Kidney (tissue), 14 donors: ENCODE data around the gene PLCH1. TPM values are rescaled to one million over a fixed set of nuclear protein-coding genes. Genes with fewer than 3 reads are reported as not detected.
A peak's percentile ranks its signal among the peaks of the same experiment; 100 is the strongest.

Experiments used
- DNase-seq, 5 donors: peaks; one replicate each; pipeline ENCODE4 v3.0.0-alpha.2; 2013 to 2020
- FAIRE-seq: peaks from 2 replicates; lab custom pipeline; 2012; peaks lifted over from hg19 to GRCh38; lab: Jason Lieb, UNC
- H3K27ac ChIP-seq, 2 donors: one replicate each; pipeline ENCODE4 v1.7.0; 2013; ENCODE audit warnings: low read depth in 2 of 2, low read length in 2 of 2, inconsistent platforms in 1 of 2
- H3K27me3 ChIP-seq: one replicate; pipeline ENCODE4 v1.7.1; 2013; ENCODE audit warnings: low read length, inconsistent platforms; ENCODE audit not compliant: control insufficient read depth, insufficient read depth
- H3K36me3 ChIP-seq, 3 donors: one replicate each; pipeline versions ENCODE4 v1.7.0 to v1.7.1; 2013; ENCODE audit warnings: low read length in 3 of 3, control low read depth in 1 of 3, inconsistent platforms in 1 of 3; ENCODE audit not compliant: insufficient read depth in 3 of 3, control insufficient read depth in 2 of 3
- H3K4me1 ChIP-seq, 3 donors: one replicate each; pipeline versions ENCODE4 v1.7.0 to v1.7.1; 2013; ENCODE audit warnings: low read length in 3 of 3, inconsistent platforms in 1 of 3, low read depth in 1 of 3; ENCODE audit not compliant: control insufficient read depth in 2 of 3, insufficient read depth in 2 of 3
- H3K4me3 ChIP-seq, 3 donors: one replicate each; pipeline versions ENCODE4 v1.7.0 to v1.8.1; 2013; ENCODE audit warnings: low read length in 3 of 3, control low read depth in 1 of 3, inconsistent platforms in 1 of 3
- H3K9ac ChIP-seq, 3 donors: one replicate each; pipeline versions ENCODE4 v1.7.0 to v1.7.1; 2013; ENCODE audit warnings: low read length in 3 of 3, control low read depth in 1 of 3, inconsistent platforms in 1 of 3
- H3K9me3 ChIP-seq, 3 donors: one replicate each; pipeline versions ENCODE4 v1.7.0 to v1.7.1; 2013; ENCODE audit warnings: low read length in 3 of 3, control low read depth in 1 of 3, inconsistent platforms in 1 of 3; ENCODE audit not compliant: control insufficient read depth in 2 of 3, insufficient read depth in 1 of 3
- CTCF ChIP-seq: IDR thresholded peaks from 3 replicates; pipeline ENCODE4 v1.5.1; 2012; ENCODE audit warnings: mild to moderate bottlenecking, moderate library complexity, borderline replicate concordance; ENCODE audit not compliant: insufficient read depth; ENCODE audit errors: extremely low read depth
- intact Hi-C: fragments of 100-400 bp; cut with DNase I; formaldehyde crosslinking; loops from one replicate; pipeline ENCODE4 v1.11.1; 2022
- polyA plus RNA-seq: library from polyadenylated mRNA; stranded (reverse); fragments of 350-450 nt; fragmentation: Illumina TruSeq; extraction: RNeasy Lipid Tissue Mini Kit (QIAGEN cat#74804); gene quantifications from one replicate; pipeline ENCODE4 v1.2.3, GENCODE V29; 2014; ENCODE audit warnings: low read depth, low replicate concordance; ENCODE audit not compliant: insufficient read depth
- total RNA-seq: library from RNA; stranded (reverse); fragmentation: NEBNext Ultra II Directional; extraction: Animal tissue kit (Norgen Biotek cat#: 25700); gene quantifications from one replicate; pipeline ENCODE4 v1.2.1, GENCODE V29; 2021
- donor health status: control.
- donor health status: control.
- donor health status: control.
- donor health status: control.
- donor health status: control.
- donor health status: DM: yes; HTN: yes; CAD: no.
- donor health status: Normal renal cell carcinoma (clear cell type).

PLCH1 gene
- total and polyA plus RNA-seq, 2 donors from 2014 or later = 1.6 to 9.6 TPM

- TF ChIP-seq CTCF = no peak
- intact Hi-C loops = no loop called here
- H3K9ac ChIP-seq = no peak overlapping the region
- DNase-seq (no peak), FAIRE-seq (no peak)
- no peak overlapping the region for H3K27ac ChIP-seq
- H3K4me3 ChIP-seq = no peak overlapping the region
- H3K36me3 ChIP-seq = no peaks in the 10 kb centered on the region
- no peaks in the 10 kb centered on the region for H3K4me1 ChIP-seq
- H3K9me3 ChIP-seq = no peaks in the 10 kb centered on the region
- H3K27me3 ChIP-seq = no peaks in the 10 kb centered on the region
These were observed 61.5 kb downstream of the PLCH1 start for GRCh38 chr3:155683344-155683720.

- no peak for TF ChIP-seq CTCF
- Histone ChIP-seq H3K9ac (no peak overlapping the region), H3K27ac (no peak overlapping the region), H3K4me1 (no peaks in the 10 kb centered on the region), H3K9me3 (no peaks in the 10 kb centered on the region), H3K27me3 (no peaks in the 10 kb centered on the region), H3K4me3 (no peak overlapping the region), H3K36me3 (no peaks in the 10 kb centered on the region)
- no peak for DNase-seq
- intact Hi-C loops = no loop called here
- no peak for FAIRE-seq
These were observed 62.2 kb downstream of the PLCH1 start for GRCh38 chr3:155682426-155683343.

GRCh38 chr3:155676252-155676981, 68.5 kb downstream of the PLCH1 start:
- H3K4me3 ChIP-seq = peak overlapping the region; percentile 50 to 78 (median 69)
- H3K9ac ChIP-seq = peak overlapping the region in 2 of 3 donors; percentile 6 to 13
- TF ChIP-seq CTCF = no peak
- no peaks in the 10 kb centered on the region for H3K36me3 ChIP-seq
- intact Hi-C loops = no loop called here
- FAIRE-seq (no peak), DNase-seq (peak in 3 of 5 donors; percentile 36 to 45 (median 40))
- H3K27me3 ChIP-seq = no peaks in the 10 kb centered on the region
- no peaks in the 10 kb centered on the region for H3K4me1 ChIP-seq
- no peak overlapping the region for H3K27ac ChIP-seq
- H3K9me3 ChIP-seq = no peaks in the 10 kb centered on the region
